H9 (cell line): ENCODE results near the gene ARNT2. TPM values are rescaled to one million over a fixed set of nuclear protein-coding genes. Genes with fewer than 3 reads are reported as not detected.

Experiments used
- DNase-seq: peaks from one replicate; pipeline ENCODE4 v3.0.0-alpha.2; 2017
- H2AFZ ChIP-seq: one replicate; pipeline ENCODE4 v1.6.1; 2013; ENCODE audit warnings: mild to moderate bottlenecking, low read length, control low read depth, moderate library complexity
- H2AK5ac ChIP-seq: 2 replicates; pipeline ENCODE4 v1.6.1; 2013; ENCODE audit warnings: low read length, control low read depth, mixed read lengths; ENCODE audit not compliant: insufficient read length
- H2BK120ac ChIP-seq: one replicate; pipeline ENCODE4 v1.6.1; 2013; ENCODE audit warnings: low read depth, mild to moderate bottlenecking, low read length, control low read depth, inconsistent platforms; ENCODE audit not compliant: poor library complexity, severe bottlenecking
- H2BK12ac ChIP-seq: 2 replicates; pipeline ENCODE4 v1.6.1; 2013; ENCODE audit warnings: low read length, control low read depth, mixed read lengths, low read depth; ENCODE audit not compliant: insufficient read length
- H2BK15ac ChIP-seq: 2 replicates; pipeline ENCODE4 v1.6.1; 2013; ENCODE audit warnings: low read depth, low read length, control low read depth
- H2BK20ac ChIP-seq: one replicate; pipeline ENCODE4 v1.6.1; 2013; ENCODE audit warnings: low read depth, mild to moderate bottlenecking, low read length, control low read depth, inconsistent platforms; ENCODE audit not compliant: poor library complexity, severe bottlenecking
- H2BK5ac ChIP-seq: 2 replicates; pipeline ENCODE4 v1.6.1; 2013; ENCODE audit warnings: low read length, control low read depth, mixed read lengths; ENCODE audit not compliant: insufficient read length
- H3K14ac ChIP-seq: 2 replicates; pipeline ENCODE4 v1.6.1; 2013; ENCODE audit warnings: low read length, control low read depth; ENCODE audit not compliant: insufficient read depth
- H3K18ac ChIP-seq: 2 replicates; pipeline ENCODE4 v1.6.1; 2013; ENCODE audit warnings: low read depth, mild to moderate bottlenecking, mixed read lengths, low read length, control low read depth; ENCODE audit not compliant: insufficient read length
- H3K23ac ChIP-seq: 2 replicates; pipeline ENCODE4 v1.6.1; 2013; ENCODE audit warnings: low read length, control low read depth, mixed read lengths, low read depth; ENCODE audit not compliant: insufficient read length
- H3K23me2 ChIP-seq: 2 replicates; pipeline ENCODE4 v1.6.1; 2013; ENCODE audit warnings: low read depth, mild to moderate bottlenecking, mixed read lengths, low read length, control low read depth; ENCODE audit not compliant: insufficient read length, poor library complexity, severe bottlenecking
- H3K27ac ChIP-seq: 2 replicates; pipeline ENCODE4 v1.5.1; 2013; ENCODE audit warnings: low read length, control low read depth, mixed read lengths, low read depth; ENCODE audit not compliant: insufficient read length
- H3K27me3 ChIP-seq: 2 replicates; pipeline ENCODE4 v1.6.1; 2013; ENCODE audit warnings: low read length, control low read depth, inconsistent platforms; ENCODE audit not compliant: insufficient read depth
- H3K4ac ChIP-seq: 2 replicates; pipeline ENCODE4 v1.6.1; 2013; ENCODE audit warnings: low read depth, mild to moderate bottlenecking, control low read depth, inconsistent platforms, low read length, moderate library complexity
- H3K4me1 ChIP-seq: 2 replicates; pipeline ENCODE4 v1.6.1; 2013; ENCODE audit warnings: low read length, control low read depth, inconsistent platforms; ENCODE audit not compliant: insufficient read depth
- H3K4me2 ChIP-seq: 2 replicates; pipeline ENCODE4 v1.6.1; 2013; ENCODE audit warnings: low read length, control low read depth, mixed read lengths; ENCODE audit not compliant: insufficient read length, insufficient read depth
- H3K56ac ChIP-seq: 2 replicates; pipeline ENCODE4 v1.6.1; 2013; ENCODE audit warnings: low read depth, mild to moderate bottlenecking, mixed read lengths, low read length, control low read depth; ENCODE audit not compliant: insufficient read length
- H3K79me1 ChIP-seq: 2 replicates; pipeline ENCODE4 v1.6.1; 2013; ENCODE audit warnings: low read depth, mild to moderate bottlenecking, moderate library complexity, low read length, control low read depth, inconsistent platforms; ENCODE audit not compliant: insufficient read depth, poor library complexity, severe bottlenecking
- H3K79me2 ChIP-seq: 2 replicates; pipeline ENCODE4 v1.6.1; 2013; ENCODE audit warnings: low read length, control low read depth, inconsistent platforms; ENCODE audit not compliant: insufficient read depth
- H3K9ac ChIP-seq: 2 replicates; pipeline ENCODE4 v1.6.1; 2013; ENCODE audit warnings: low read length, control low read depth, mixed read lengths; ENCODE audit not compliant: insufficient read length; ENCODE audit errors: extremely low read depth
- H3K9me3 ChIP-seq: one replicate; pipeline ENCODE4 v1.6.1; 2013; ENCODE audit warnings: low read depth, low read length, inconsistent platforms; ENCODE audit not compliant: control insufficient read depth
- H3T11ph ChIP-seq: one replicate; pipeline ENCODE4 v1.6.1; 2013; ENCODE audit warnings: mild to moderate bottlenecking, low read length, control low read depth, inconsistent platforms
- H4K20me1 ChIP-seq: one replicate; pipeline ENCODE4 v1.6.1; 2013; ENCODE audit not compliant: control insufficient read depth, insufficient read length, insufficient read depth
- H4K5ac ChIP-seq: 2 replicates; pipeline ENCODE4 v1.6.1; 2013; ENCODE audit warnings: low read depth, mild to moderate bottlenecking, mixed read lengths, low read length, control low read depth; ENCODE audit not compliant: insufficient read length
- H4K8ac ChIP-seq: replicated peaks from 2 replicates; pipeline ENCODE4 v1.6.1; 2013; ENCODE audit warnings: low read length, control low read depth, mixed read lengths, low read depth; ENCODE audit not compliant: insufficient read length
- H4K91ac ChIP-seq: 2 replicates; pipeline ENCODE4 v1.6.1; 2013; ENCODE audit warnings: low read depth, mild to moderate bottlenecking, moderate library complexity, mixed read lengths, low read length, control low read depth; ENCODE audit not compliant: insufficient read length
- H3K27ac Mint-ChIP-seq, 3 experiments: 2 replicates in 2 of 3; 3 replicates in 1 of 3; pipeline ENCODE4 v1.8.0; 2020 to 2021; ENCODE audit warnings: mixed read lengths in 3 of 3, mild to moderate bottlenecking in 1 of 3, moderate library complexity in 1 of 3
- H3K27me3 Mint-ChIP-seq: 2 replicates; pipeline ENCODE4 v1.8.0; 2021; ENCODE audit warnings: low read depth, mild to moderate bottlenecking, moderate library complexity, mixed read lengths
- H3K36me3 Mint-ChIP-seq, 3 experiments: 2 replicates in 2 of 3; 3 replicates in 1 of 3; pipeline ENCODE4 v1.8.0; 2020 to 2021; ENCODE audit warnings: low read depth in 3 of 3, mixed read lengths in 3 of 3; ENCODE audit not compliant: insufficient read depth in 1 of 3
- H3K4me1 Mint-ChIP-seq, 2 experiments: 2 replicates each; pipeline ENCODE4 v1.8.0; 2020; ENCODE audit warnings: mixed read lengths in 2 of 2
- H3K4me3 Mint-ChIP-seq, 2 experiments: 2 replicates in 1 of 2; 3 replicates in 1 of 2; pipeline ENCODE4 v1.8.0; 2020 to 2021; ENCODE audit warnings: mild to moderate bottlenecking in 2 of 2, mixed read lengths in 2 of 2, moderate library complexity in 1 of 2
- H3K9me3 Mint-ChIP-seq, 2 experiments: 2 replicates in 1 of 2; 3 replicates in 1 of 2; pipeline ENCODE4 v1.8.0; 2020; ENCODE audit warnings: mild to moderate bottlenecking in 2 of 2, mixed read lengths in 2 of 2, moderate library complexity in 1 of 2
- CTCF ChIP-seq: fragments of 200-600 bp; sonication (generic); conservative IDR thresholded peaks from 3 replicates; pipeline ENCODE4 v1.8.0; 2021; ENCODE audit warnings: antibody characterized with exemption, mild to moderate bottlenecking
- WGBS: extraction: QIAGEN DNeasy Blood & Tissue Kit; methylation state at CpG from one replicate; pipeline ENCODE4 v1.1.7; 2013; ENCODE audit warnings: missing lambda C conversion rate, low lambda C conversion rate, mixed read lengths; ENCODE audit not compliant: insufficient read length; ENCODE audit errors: extremely low coverage; 5-methylcytosine and 5-hydroxymethylcytosine counted together
- total RNA-seq: library from RNA; stranded (reverse); gene quantifications from 2 replicates; pipeline ENCODE4 v1.2.1, GENCODE V29; 2021

The ARNT2 gene
- total RNA-seq, 1 experiment from 2014 or later = 10.5 TPM

- no CpG with 5 or more reads among the region's 2 CpGs for WGBS
- no peak overlapping the region for H3K27ac Mint-ChIP-seq
- Histone ChIP-seq H2BK15ac (no peak overlapping the region), H2BK5ac (no peak overlapping the region), H4K8ac (no peak overlapping the region), H3K56ac (no peak overlapping the region), H4K20me1 (no peaks in the 10 kb centered on the region), H3K27me3 (no peaks in the 10 kb centered on the region), H3K4me1 (0 out of 2 replicates have a peak, but pooled peaks cover 2% of the 10 kb centered on the region), H2BK120ac (no peak overlapping the region), H4K91ac (no peak overlapping the region), H3K23ac (no peak overlapping the region), H2BK12ac (no peak overlapping the region), H3K4me2 (no peak overlapping the region), H3K14ac (no peak overlapping the region), H2AFZ (no peak overlapping the region), H3K79me2 (no peaks in the 10 kb centered on the region), H3K9me3 (no peaks in the 10 kb centered on the region), H3K9ac (no peak overlapping the region), H3K23me2 (no peaks in the 10 kb centered on the region), H3K27ac (no peak overlapping the region), H2AK5ac (no peak overlapping the region), H3T11ph (no peak overlapping the region), H4K5ac (no peak overlapping the region), H3K4ac (no peak overlapping the region), H3K18ac (no peak overlapping the region), H2BK20ac (no peak overlapping the region), H3K79me1 (no peaks in the 10 kb centered on the region)
- no peak overlapping the region for H3K4me3 Mint-ChIP-seq
- H3K9me3 Mint-ChIP-seq = no peaks in the 10 kb centered on the region
- H3K36me3 Mint-ChIP-seq = no peaks in the 10 kb centered on the region
- TF ChIP-seq CTCF = no peak
- no peaks in the 10 kb centered on the region; the same call in 1 of the 2 replicates for H3K27me3 Mint-ChIP-seq
- H3K4me1 Mint-ChIP-seq = no peaks in the 10 kb centered on the region
- no peak for DNase-seq
Measured at GRCh38 chr15:80547264-80547663, 143.1 kb downstream of the ARNT2 start.
